IMR-90 (cell line): Measurements from ENCODE around the gene PIP5K1A.

Experiments
- BHLHE40 ChIP-seq: fragments of 150-350 bp; IDR thresholded peaks from 2 replicates; pipeline ENCODE4 v1.6.1; 2016; ENCODE audit warnings: mild to moderate bottlenecking, low read depth, low read length
- CHD1 ChIP-seq: IDR thresholded peaks from 2 replicates; pipeline ENCODE4 v1.6.1; 2012; ENCODE audit warnings: low read depth, low read length, improper control_type of control experiment
- MXI1 ChIP-seq: IDR thresholded peaks from 2 replicates; pipeline ENCODE4 v1.6.1; 2012; ENCODE audit warnings: low read depth, mild to moderate bottlenecking, low read length, moderate library complexity, borderline replicate concordance
- POLR2A ChIP-seq: IDR thresholded peaks from 2 replicates; pipeline ENCODE4 v1.6.1; 2012; ENCODE audit warnings: mild to moderate bottlenecking, low read depth, low read length
- RAD21 ChIP-seq: IDR thresholded peaks from 2 replicates; pipeline ENCODE4 v1.6.1; 2012; ENCODE audit warnings: low read length, improper control_type of control experiment
- USF2 ChIP-seq: fragments of 150-350 bp; IDR thresholded peaks from 2 replicates; pipeline ENCODE4 v1.6.1; 2017; ENCODE audit warnings: mild to moderate bottlenecking, antibody characterized with exemption, low read length, low read depth
- TF ChIP-seq, protein P1 (sequence below): conservative IDR thresholded peaks from 2 replicates; pipeline ENCODE4 v1.5.1; 2012; ENCODE audit warnings: mild to moderate bottlenecking, low read depth, low read length, improper control_type of control experiment

DNA sequence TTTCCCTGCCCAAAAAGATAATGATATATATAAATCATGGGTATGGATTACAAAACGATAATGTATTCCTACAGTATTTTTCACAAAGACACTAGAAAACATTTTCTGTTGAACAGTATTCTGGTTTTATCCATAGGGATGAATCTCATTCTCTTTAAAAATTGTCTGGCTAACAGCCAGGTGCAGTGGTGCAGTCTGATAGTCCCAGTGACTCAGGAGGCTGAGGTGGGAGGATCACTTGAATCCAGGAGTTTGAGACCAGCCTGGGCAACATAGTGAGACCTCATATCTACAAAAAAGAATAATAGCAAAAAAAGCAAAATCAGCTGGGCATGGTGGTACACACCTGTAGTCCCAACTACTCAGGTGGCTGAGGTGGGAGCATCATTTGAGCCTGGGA lies 23.3 kb downstream of the PIP5K1A start:
- TF ChIP-seq USF2 (no peak), MXI1 (no peak), POLR2A (no peak), BHLHE40 (no peak), CHD1 (no peak), RAD21 (no peak)
- TF ChIP-seq, protein P1, sequence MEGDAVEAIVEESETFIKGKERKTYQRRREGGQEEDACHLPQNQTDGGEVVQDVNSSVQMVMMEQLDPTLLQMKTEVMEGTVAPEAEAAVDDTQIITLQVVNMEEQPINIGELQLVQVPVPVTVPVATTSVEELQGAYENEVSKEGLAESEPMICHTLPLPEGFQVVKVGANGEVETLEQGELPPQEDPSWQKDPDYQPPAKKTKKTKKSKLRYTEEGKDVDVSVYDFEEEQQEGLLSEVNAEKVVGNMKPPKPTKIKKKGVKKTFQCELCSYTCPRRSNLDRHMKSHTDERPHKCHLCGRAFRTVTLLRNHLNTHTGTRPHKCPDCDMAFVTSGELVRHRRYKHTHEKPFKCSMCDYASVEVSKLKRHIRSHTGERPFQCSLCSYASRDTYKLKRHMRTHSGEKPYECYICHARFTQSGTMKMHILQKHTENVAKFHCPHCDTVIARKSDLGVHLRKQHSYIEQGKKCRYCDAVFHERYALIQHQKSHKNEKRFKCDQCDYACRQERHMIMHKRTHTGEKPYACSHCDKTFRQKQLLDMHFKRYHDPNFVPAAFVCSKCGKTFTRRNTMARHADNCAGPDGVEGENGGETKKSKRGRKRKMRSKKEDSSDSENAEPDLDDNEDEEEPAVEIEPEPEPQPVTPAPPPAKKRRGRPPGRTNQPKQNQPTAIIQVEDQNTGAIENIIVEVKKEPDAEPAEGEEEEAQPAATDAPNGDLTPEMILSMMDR, result no peak
